Esophagus muscularis mucosa (tissue), 4 donors: Measurements from ENCODE around the gene TMTC2.

ENCODE experiments used
- CTCF ChIP-seq, 3 experiments: fragments of 200-600 bp in 2 of 3; fragments of 450-650 bp in 1 of 3; sonication (generic) in 2 of 3; IDR thresholded peaks; one replicate each; pipeline ENCODE4 v1.5.1; 2017 to 2019; ENCODE audit warnings: antibody characterized with exemption in 3 of 3, mild to moderate bottlenecking in 2 of 3, moderate library complexity in 1 of 3
- EP300 ChIP-seq: sonication (generic); formaldehyde crosslinking; IDR thresholded peaks from one replicate; pipeline ENCODE4 v1.6.1; 2017; ENCODE audit warnings: antibody characterized with exemption
- POLR2A ChIP-seq: fragments of 450-650 bp; IDR thresholded peaks from one replicate; pipeline ENCODE4 v1.6.1; 2017; ENCODE audit warnings: antibody characterized with exemption, moderate library complexity, mild to moderate bottlenecking, low read depth
- POLR2AphosphoS5 ChIP-seq, 2 donors: sonication (generic); formaldehyde crosslinking; IDR thresholded peaks; one replicate each; pipeline ENCODE4 v1.6.1; 2017; ENCODE audit warnings: antibody characterized with exemption in 2 of 2

GRCh38 chr12:82760423-82760822 lies 73.7 kb downstream of the TMTC2 start:
- no peak for TF ChIP-seq EP300
- TF ChIP-seq CTCF (IDR thresholded peaks at IDR 0.05) = no peak
- no peak for TF ChIP-seq POLR2A
- no peak for TF ChIP-seq POLR2AphosphoS5 (IDR thresholded peaks at IDR 0.05)
